Activated B cell treated with CpG ODN at 0.5 μM for 24 hours (primary cell): ENCODE measurements around the gene ZNF638. TPM values are rescaled to one million over a fixed set of nuclear protein-coding genes. Genes with fewer than 3 reads are reported as not detected.

Source experiments
- ATAC-seq: fragments of 200-7000 bp; cut with Tn5 transposase; one replicate; pipeline ENCODE4 v1.10.0; 2021; ENCODE audit warnings: low read depth, mild to moderate bottlenecking, moderate library complexity
- CTCF ChIA-PET: fragments of 350-600 bp; sonication (Branson Sonifier 250); formaldehyde crosslinking; loops from one replicate; lab custom pipeline; 2021; ENCODE audit warnings: antibody characterized with exemption; lab: Charles Lee
- POLR2A ChIA-PET: fragments of 350-600 bp; sonication (Branson Sonifier 250); formaldehyde crosslinking; loops from one replicate; lab custom pipeline; 2021; ENCODE audit warnings: antibody characterized with exemption; lab: Charles Lee
- DNase-seq: peaks from one replicate; pipeline ENCODE4 v3.0.0; 2022
- H3K27ac Mint-ChIP-seq: one replicate; pipeline ENCODE4 v1.8.0; 2020; ENCODE audit warnings: mixed read lengths
- H3K27me3 Mint-ChIP-seq: one replicate; pipeline ENCODE4 v1.8.0; 2021; ENCODE audit warnings: mixed read lengths
- H3K36me3 Mint-ChIP-seq: one replicate; pipeline ENCODE4 v1.8.0; 2021; ENCODE audit warnings: low read depth, mixed read lengths
- H3K4me1 Mint-ChIP-seq: one replicate; pipeline ENCODE4 v1.8.0; 2021; ENCODE audit warnings: mixed read lengths
- H3K4me3 Mint-ChIP-seq: one replicate; pipeline ENCODE4 v1.8.0; 2020; ENCODE audit warnings: mild to moderate bottlenecking, mixed read lengths
- H3K9me3 Mint-ChIP-seq: one replicate; pipeline ENCODE4 v1.8.0; 2020; ENCODE audit warnings: mixed read lengths
- intact Hi-C: fragments of 100-400 bp; cut with micrococcal nuclease; formaldehyde crosslinking; loops from one replicate; pipeline ENCODE4 v1.15.1; 2024
- total RNA-seq: library from RNA; stranded (reverse); gene quantifications from 2 replicates; pipeline ENCODE4 v1.2.3, GENCODE V29; 2022
- TF ChIP-seq, protein P1 (sequence below): fragments of 200-600 bp; IDR thresholded peaks from one replicate; pipeline ENCODE4 v1.8.0; 2022; ENCODE audit warnings: antibody characterized with exemption, mild to moderate bottlenecking

ZNF638 gene
- total RNA-seq, 1 donor from 2014 or later = 152 TPM

DNA sequence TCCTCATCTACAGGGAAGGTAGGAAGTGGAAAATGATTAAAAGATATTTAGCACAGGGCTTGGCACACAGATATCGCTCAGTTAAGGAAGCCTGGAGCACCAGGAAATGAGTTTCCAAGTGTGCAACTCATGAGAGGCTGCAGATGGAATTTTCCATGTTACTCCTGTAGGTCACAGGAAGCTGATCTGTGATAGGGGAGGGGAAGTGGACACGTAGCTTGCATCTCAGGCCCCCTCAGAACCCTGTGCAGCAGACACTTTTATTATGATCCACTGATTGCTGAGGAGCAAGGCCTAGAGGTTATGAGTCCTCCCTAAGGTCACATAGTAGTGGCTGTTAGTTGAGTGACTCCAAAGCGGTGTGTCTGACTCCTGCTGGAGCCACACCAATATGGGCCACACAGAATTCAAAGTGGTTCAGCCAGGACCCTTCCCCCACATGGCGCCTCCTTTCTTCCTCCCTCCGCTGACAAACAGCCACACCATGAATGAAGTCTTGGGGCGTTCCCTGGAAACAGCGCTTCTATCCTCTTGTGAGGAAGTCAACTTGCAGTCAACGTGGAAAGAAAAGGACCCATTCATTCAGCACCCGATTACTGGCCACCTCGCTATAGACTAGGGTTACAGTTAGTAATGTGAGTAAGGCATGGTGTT, 143.3 kb downstream of the ZNF638 start:
- no peak overlapping the region for H3K4me3 Mint-ChIP-seq

GRCh38 chr2:71476495-71476894, 144.9 kb downstream of the ZNF638 start:
- no peaks in the 10 kb centered on the region for H3K4me1 Mint-ChIP-seq
- ChIA-PET POLR2A (interaction anchor here (0.7 kb wide), 1 partner anchor 120 kb away, joined by 3 read pairs; no protein-coding TSS in a partner anchor), CTCF (no interaction called here)
- no peak overlapping the region for H3K27ac Mint-ChIP-seq
- intact Hi-C loops = no loop called here
- ATAC-seq (no peak), DNase-seq (no peak)
- H3K9me3 Mint-ChIP-seq = no peaks in the 10 kb centered on the region
- peaks cover 2% of the 10 kb centered on the region for H3K27me3 Mint-ChIP-seq
- H3K4me3 Mint-ChIP-seq = no peak overlapping the region
- TF ChIP-seq, protein P1, sequence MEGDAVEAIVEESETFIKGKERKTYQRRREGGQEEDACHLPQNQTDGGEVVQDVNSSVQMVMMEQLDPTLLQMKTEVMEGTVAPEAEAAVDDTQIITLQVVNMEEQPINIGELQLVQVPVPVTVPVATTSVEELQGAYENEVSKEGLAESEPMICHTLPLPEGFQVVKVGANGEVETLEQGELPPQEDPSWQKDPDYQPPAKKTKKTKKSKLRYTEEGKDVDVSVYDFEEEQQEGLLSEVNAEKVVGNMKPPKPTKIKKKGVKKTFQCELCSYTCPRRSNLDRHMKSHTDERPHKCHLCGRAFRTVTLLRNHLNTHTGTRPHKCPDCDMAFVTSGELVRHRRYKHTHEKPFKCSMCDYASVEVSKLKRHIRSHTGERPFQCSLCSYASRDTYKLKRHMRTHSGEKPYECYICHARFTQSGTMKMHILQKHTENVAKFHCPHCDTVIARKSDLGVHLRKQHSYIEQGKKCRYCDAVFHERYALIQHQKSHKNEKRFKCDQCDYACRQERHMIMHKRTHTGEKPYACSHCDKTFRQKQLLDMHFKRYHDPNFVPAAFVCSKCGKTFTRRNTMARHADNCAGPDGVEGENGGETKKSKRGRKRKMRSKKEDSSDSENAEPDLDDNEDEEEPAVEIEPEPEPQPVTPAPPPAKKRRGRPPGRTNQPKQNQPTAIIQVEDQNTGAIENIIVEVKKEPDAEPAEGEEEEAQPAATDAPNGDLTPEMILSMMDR = no peak
- no peaks in the 10 kb centered on the region for H3K36me3 Mint-ChIP-seq

More for the DNA sequence above, 143.3 kb downstream of the ZNF638 start:
- ChIA-PET POLR2A (no interaction called here), CTCF (no interaction called here)
- H3K36me3 Mint-ChIP-seq = no peaks in the 10 kb centered on the region
- TF ChIP-seq, protein P1 = no peak
- H3K9me3 Mint-ChIP-seq = no peaks in the 10 kb centered on the region
- intact Hi-C loops = no loop called here
- no peak overlapping the region for H3K27ac Mint-ChIP-seq
- no peaks in the 10 kb centered on the region for H3K4me1 Mint-ChIP-seq
- ATAC-seq (no peak), DNase-seq (no peak)
- peaks cover 8% of the 10 kb centered on the region for H3K27me3 Mint-ChIP-seq

- CTCF ChIA-PET = no interaction called here
- DNase-seq (no peak), ATAC-seq (no peak)
- Mint-ChIP-seq H3K4me1 (no peaks in the 10 kb centered on the region), H3K36me3 (no peaks in the 10 kb centered on the region), H3K9me3 (no peaks in the 10 kb centered on the region), H3K27me3 (peaks cover 2% of the 10 kb centered on the region), H3K27ac (no peak overlapping the region), H3K4me3 (no peak overlapping the region)
- TF ChIP-seq, protein P1 = no peak
- POLR2A ChIA-PET = interaction anchor here (0.7 kb wide), 1 partner anchor 121 kb away, joined by 3 read pairs; no protein-coding TSS in a partner anchor
- intact Hi-C loops = no loop called here
These were observed 145.7 kb downstream of the ZNF638 start for GRCh38 chr2:71477231-71477691.

DNA sequence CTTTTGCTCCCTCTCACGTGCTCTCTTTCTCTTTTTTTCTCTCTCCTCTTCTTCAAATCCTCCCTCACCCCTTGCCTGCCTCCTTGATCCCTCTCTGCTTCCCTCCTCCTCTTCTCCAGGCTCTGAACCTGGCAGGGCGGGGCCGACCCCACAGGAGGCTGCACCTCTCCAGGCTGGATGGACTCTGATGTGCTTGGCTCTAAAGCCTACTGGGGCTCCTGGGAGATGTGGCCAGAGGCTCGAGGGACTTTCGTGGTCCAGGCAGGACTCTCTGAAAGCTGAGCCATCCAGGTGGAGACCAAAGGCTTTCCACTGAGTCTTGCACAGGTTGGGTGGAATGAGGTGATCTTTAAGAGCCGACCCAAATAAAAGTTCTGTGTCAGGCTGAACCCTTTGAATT, 147.2 kb downstream of the ZNF638 start:
- ChIA-PET POLR2A (no interaction called here), CTCF (no interaction called here)
- DNase-seq (no peak), ATAC-seq (no peak)
- intact Hi-C loops = no loop called here
- Mint-ChIP-seq H3K27ac (no peak overlapping the region), H3K9me3 (no peaks in the 10 kb centered on the region), H3K4me1 (no peaks in the 10 kb centered on the region), H3K27me3 (no peaks in the 10 kb centered on the region), H3K36me3 (no peaks in the 10 kb centered on the region), H3K4me3 (no peak overlapping the region)
- TF ChIP-seq, protein P1 = no peak

GRCh38 chr2:71479261-71479660, 147.7 kb downstream of the ZNF638 start:
- ChIA-PET CTCF (no interaction called here), POLR2A (no interaction called here)
- H3K9me3 Mint-ChIP-seq = no peaks in the 10 kb centered on the region
- no peaks in the 10 kb centered on the region for H3K4me1 Mint-ChIP-seq
- H3K27ac Mint-ChIP-seq = no peak overlapping the region
- ATAC-seq (no peak), DNase-seq (no peak)
- intact Hi-C loops = no loop called here
- no peaks in the 10 kb centered on the region for H3K36me3 Mint-ChIP-seq
- H3K27me3 Mint-ChIP-seq = no peaks in the 10 kb centered on the region
- TF ChIP-seq, protein P1 = no peak
- no peak overlapping the region for H3K4me3 Mint-ChIP-seq
